B cell (primary cell): ENCODE data around the gene METTL21C. TPM values are rescaled to one million over a fixed set of nuclear protein-coding genes. Genes with fewer than 3 reads are reported as not detected.

Experiments
- ATAC-seq: fragments of 200-7000 bp; cut with Tn5 transposase; one replicate; pipeline ENCODE4 v1.10.0; 2021; ENCODE audit warnings: low read depth, mild to moderate bottlenecking, moderate number of reproducible peaks, moderate library complexity
- CTCF ChIA-PET: fragments of 350-600 bp; sonication (Branson Sonifier 250); formaldehyde crosslinking; loops from one replicate; lab custom pipeline; 2021; ENCODE audit warnings: antibody characterized with exemption, inconsistent platforms; lab: Charles Lee
- POLR2A ChIA-PET: fragments of 350-600 bp; sonication (Branson Sonifier 250); formaldehyde crosslinking; loops from one replicate; lab custom pipeline; 2021; ENCODE audit warnings: antibody characterized with exemption; lab: Charles Lee
- DNase-seq: peaks from one replicate; pipeline ENCODE4 v3.0.0; 2013
- H2AFZ ChIP-seq: 2 replicates; pipeline ENCODE4 v1.6.1; 2012; ENCODE audit warnings: mild to moderate bottlenecking, low read depth, low read length; ENCODE audit not compliant: insufficient read depth, poor library complexity, severe bottlenecking
- H3K27ac ChIP-seq, 2 donors: 1 replicate in 1 of 2; 2 replicates in 1 of 2; pipeline ENCODE4 v1.5.1; 2012 to 2013; ENCODE audit warnings: low read length in 2 of 2, mild to moderate bottlenecking in 2 of 2, moderate library complexity in 1 of 2
- H3K27me3 ChIP-seq, 4 experiments: fragments of 200-600 bp in 1 of 4; sonication (generic) in 1 of 4; replicated peaks in 1 of 4; 1 replicate in 2 of 4; 2 replicates in 2 of 4; pipeline versions ENCODE4 v1.6.1 to v1.7.0; 2013 to 2016; ENCODE audit warnings: low read length in 3 of 4, mild to moderate bottlenecking in 2 of 4, mixed read lengths in 1 of 4, moderate library complexity in 1 of 4; ENCODE audit not compliant: insufficient read depth in 4 of 4, control insufficient read depth in 3 of 4; ENCODE audit errors: control extremely low read depth in 1 of 4
- H3K36me3 ChIP-seq, 2 experiments: replicated peaks in 1 of 2; 1 replicate in 1 of 2; 2 replicates in 1 of 2; pipeline versions ENCODE4 v1.6.1 to v1.7.1; 2013; ENCODE audit warnings: low read length in 1 of 2; ENCODE audit not compliant: insufficient read depth in 2 of 2, control insufficient read depth in 1 of 2; ENCODE audit errors: control extremely low read depth in 1 of 2, extremely low read depth in 1 of 2
- H3K4me1 ChIP-seq, 2 donors: fragments of 200-600 bp in 1 of 2; sonication (generic) in 1 of 2; 1 replicate in 1 of 2; 2 replicates in 1 of 2; pipeline versions ENCODE4 v1.5.1 to v1.6.1; 2013 to 2017; ENCODE audit warnings: low read length in 2 of 2; ENCODE audit not compliant: control insufficient read depth in 2 of 2, insufficient read depth in 2 of 2
- H3K4me2 ChIP-seq: replicated peaks from 2 replicates; pipeline ENCODE3; 2012; ENCODE audit warnings: mild to moderate bottlenecking, low read depth, low read length; ENCODE audit not compliant: poor library complexity, severe bottlenecking
- H3K4me3 ChIP-seq, 5 experiments: fragments of 200-600 bp in 1 of 5; sonication (generic) in 1 of 5; 1 replicate in 3 of 5; 2 replicates in 2 of 5; pipeline versions ENCODE4 v1.5.1 to v1.7.0; 2011 to 2016; ENCODE audit warnings: low read length in 4 of 5, mild to moderate bottlenecking in 4 of 5, low read depth in 2 of 5, control low read depth in 1 of 5, moderate library complexity in 1 of 5; ENCODE audit not compliant: insufficient read depth in 1 of 5; ENCODE audit errors: control extremely low read depth in 1 of 5, extremely low read depth in 1 of 5
- H3K79me2 ChIP-seq: fragments of 200-600 bp; sonication (generic); one replicate; pipeline ENCODE4 v1.6.0; 2016; ENCODE audit warnings: low read length; ENCODE audit not compliant: control insufficient read depth, insufficient read depth
- H3K9ac ChIP-seq: fragments of 200-600 bp; sonication (generic); 2 replicates; pipeline ENCODE4 v1.6.1; 2017; ENCODE audit warnings: mild to moderate bottlenecking, low read length, moderate library complexity
- H3K9me3 ChIP-seq, 3 donors: one replicate each; pipeline versions ENCODE4 v1.6.1 to v1.7.1; 2013; ENCODE audit warnings: low read length in 2 of 3; ENCODE audit not compliant: control insufficient read depth in 2 of 3, insufficient read depth in 1 of 3; ENCODE audit errors: control extremely low read depth in 1 of 3
- H4K20me1 ChIP-seq: 2 replicates; pipeline ENCODE4 v1.6.0; 2012; ENCODE audit warnings: mild to moderate bottlenecking, low read length; ENCODE audit not compliant: insufficient read depth, control insufficient read depth, poor library complexity, severe bottlenecking
- H3K27ac Mint-ChIP-seq: one replicate; pipeline ENCODE4 v1.8.0; 2021; ENCODE audit warnings: mixed read lengths
- H3K27me3 Mint-ChIP-seq: one replicate; pipeline ENCODE4 v1.8.0; 2021; ENCODE audit warnings: mixed read lengths
- H3K4me1 Mint-ChIP-seq: one replicate; pipeline ENCODE4 v1.8.0; 2021; ENCODE audit warnings: mixed read lengths
- H3K4me3 Mint-ChIP-seq: one replicate; pipeline ENCODE4 v1.8.0; 2021; ENCODE audit warnings: mixed read lengths
- H3K9me3 Mint-ChIP-seq: one replicate; pipeline ENCODE4 v1.8.0; 2022; ENCODE audit warnings: mixed read lengths; ENCODE audit not compliant: insufficient read depth
- CTCF ChIP-seq: fragments of 200-600 bp; IDR thresholded peaks from one replicate; pipeline ENCODE4 v1.8.0; 2022; ENCODE audit warnings: antibody characterized with exemption, mild to moderate bottlenecking
- EZH2 ChIP-seq: IDR thresholded peaks from 2 replicates; pipeline ENCODE4 v1.6.1; 2012; ENCODE audit warnings: borderline replicate concordance, low read depth, mild to moderate bottlenecking, moderate library complexity, low read length; ENCODE audit not compliant: insufficient read depth, poor library complexity, severe bottlenecking
- WGBS: methylation state at CpG from one replicate; pipeline ENCODE4 v1.1.5; 2013; ENCODE audit warnings: missing lambda C conversion rate; ENCODE audit not compliant: insufficient coverage; 5-methylcytosine and 5-hydroxymethylcytosine counted together
- intact Hi-C: fragments of 100-400 bp; cut with micrococcal nuclease; formaldehyde crosslinking; loops from one replicate; pipeline ENCODE4 v1.10.0; 2022
- polyA plus RNA-seq: library from polyadenylated mRNA; depleted of rRNA; stranded (reverse); fragments of >200 nt; gene quantifications from 2 replicates; pipeline ENCODE4 v1.2.3, GENCODE V29; 2012
- total RNA-seq, 2 donors: library from RNA; stranded (reverse); fragments of 120-200 nt in 1 of 2; gene quantifications; 1 replicate in 1 of 2; 2 replicates in 1 of 2; pipeline versions ENCODE4 v1.2.3 to v1.2.4, GENCODE V29; 2013 to 2022

METTL21C gene
- total and polyA plus RNA-seq, 2 donors (not counting 1 experiment from before 2014, with no cell fraction given): not detected

GRCh38 chr13:102726430-102726829, 31.6 kb upstream of the METTL21C start:
- H3K9me3 Mint-ChIP-seq: peaks cover 3% of the 10 kb centered on the region
- 83% methylated on average over 1 of the region's 2 CpGs for WGBS

DNA sequence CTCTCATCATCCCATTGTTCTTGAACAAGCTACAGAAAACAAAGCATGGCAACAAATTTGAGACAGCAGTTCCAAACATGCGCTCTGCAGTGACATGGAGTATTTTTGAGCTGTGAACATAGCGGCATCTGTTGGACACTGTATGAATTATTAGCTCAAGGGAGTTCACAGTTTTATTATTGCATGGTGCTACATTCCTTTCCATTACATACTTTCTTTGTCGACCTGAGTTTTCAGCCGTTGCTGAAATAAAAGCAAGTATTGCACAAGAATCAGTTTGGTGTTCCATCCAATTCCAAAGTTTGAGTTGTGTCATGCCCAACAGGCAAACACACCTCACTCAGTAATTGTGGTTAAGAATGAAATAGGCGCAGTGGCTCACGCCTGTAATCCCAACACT, 30.1 kb upstream of the METTL21C start:
- no peak overlapping the region for H3K4me3 ChIP-seq
- no peak overlapping the region for H2AFZ ChIP-seq
- 74% methylated on average over 3 of the region's 6 CpGs for WGBS
- H3K4me1 ChIP-seq: no peaks in the 10 kb centered on the region
- ChIA-PET POLR2A (no interaction called here), CTCF (interaction anchor here (0.9 to 1.6 kb wide), 4 partner anchors 65 to 145 kb away, joined by 3 to 7 read pairs (median 6); no protein-coding TSS in a partner anchor)
- no peak overlapping the region for H3K9ac ChIP-seq
- ATAC-seq (no peak), DNase-seq (peak; percentile 3)
- H3K27me3 Mint-ChIP-seq: peaks cover 18% of the 10 kb centered on the region
- peaks cover 3% of the 10 kb centered on the region for H3K9me3 Mint-ChIP-seq
- H3K4me1 Mint-ChIP-seq: no peaks in the 10 kb centered on the region
- peaks cover 0 to 2% (median 0%) of the 10 kb centered on the region in 4 experiments for H3K27me3 ChIP-seq
- no peaks in the 10 kb centered on the region for H3K9me3 ChIP-seq
- TF ChIP-seq CTCF: no peak
- H4K20me1 ChIP-seq: no peaks in the 10 kb centered on the region
- no peaks in the 10 kb centered on the region for H3K79me2 ChIP-seq
- no peak overlapping the region for H3K4me3 Mint-ChIP-seq
- intact Hi-C loops: loop anchor here (1.0 kb wide), 1 partner anchor 145 kb away; no protein-coding TSS in a partner anchor
- H3K4me2 ChIP-seq: no peak overlapping the region
- no peaks in the 10 kb centered on the region for H3K36me3 ChIP-seq
- H3K27ac Mint-ChIP-seq: no peak overlapping the region
- H3K27ac ChIP-seq: no peak overlapping the region

More at GRCh38 chr13:102726430-102726829, 31.6 kb upstream of the METTL21C start:
- DNase-seq: no peak
- Mint-ChIP-seq H3K4me1 (no peaks in the 10 kb centered on the region), H3K27ac (no peak overlapping the region), H3K4me3 (no peak overlapping the region), H3K27me3 (peaks cover 17% of the 10 kb centered on the region)
- Histone ChIP-seq H3K27ac (no peak overlapping the region), H3K9ac (no peak overlapping the region), H3K4me2 (no peak overlapping the region), H3K79me2 (no peaks in the 10 kb centered on the region), H3K9me3 (no peaks in the 10 kb centered on the region), H4K20me1 (no peaks in the 10 kb centered on the region), H3K36me3 (no peaks in the 10 kb centered on the region), H3K4me1 (no peaks in the 10 kb centered on the region), H3K27me3 (peaks cover 0 to 2% (median 0%) of the 10 kb centered on the region in 4 experiments), H2AFZ (no peak overlapping the region), H3K4me3 (no peak overlapping the region)
- intact Hi-C loops: no loop called here
- TF ChIP-seq EZH2: no peak
- TF ChIP-seq CTCF: no peak
- ATAC-seq: no peak
- ChIA-PET CTCF (no interaction called here), POLR2A (no interaction called here)
